NCI-H187 (cell line): Measurements from ENCODE around the gene UVSSA.
"Not testable (repeated sequence)": the region's sequence is repeated elsewhere in the genome, so short reads cannot be mapped to it uniquely, and the experiment has no call there.

ENCODE experiments used
- DNase-seq, 2 experiments: peaks; one replicate each; lab custom pipeline; 2025; lab: John Stamatoyannopoulos, UW

UVSSA gene

DNA sequence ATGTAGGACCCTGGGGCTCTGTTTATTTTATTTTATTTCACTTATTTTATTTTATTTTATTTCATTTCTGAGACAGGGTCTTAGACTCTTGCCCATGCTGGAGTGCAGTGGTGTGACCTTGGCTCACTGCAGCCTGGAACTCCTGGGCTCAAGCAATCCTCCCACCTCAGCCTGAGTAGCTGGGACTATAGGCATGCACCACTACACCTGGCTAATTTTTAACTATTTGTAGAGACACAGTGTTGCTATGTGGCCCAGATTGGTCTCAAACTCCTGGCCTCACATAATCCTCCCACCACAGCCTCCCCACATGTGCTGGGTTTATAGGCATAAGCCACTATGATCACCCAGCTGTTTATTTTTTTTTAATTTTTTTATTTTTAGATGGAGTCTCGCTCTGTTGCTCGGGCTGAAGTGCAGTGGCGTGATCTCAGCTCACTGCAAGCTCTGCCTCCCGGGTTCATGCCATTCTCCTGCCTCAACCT is 96.7 kb downstream of the UVSSA start:
- DNase-seq: not testable (repeated sequence)
